ENCODE results near the gene NPEPL1.

Gene NPEPL1

DNA sequence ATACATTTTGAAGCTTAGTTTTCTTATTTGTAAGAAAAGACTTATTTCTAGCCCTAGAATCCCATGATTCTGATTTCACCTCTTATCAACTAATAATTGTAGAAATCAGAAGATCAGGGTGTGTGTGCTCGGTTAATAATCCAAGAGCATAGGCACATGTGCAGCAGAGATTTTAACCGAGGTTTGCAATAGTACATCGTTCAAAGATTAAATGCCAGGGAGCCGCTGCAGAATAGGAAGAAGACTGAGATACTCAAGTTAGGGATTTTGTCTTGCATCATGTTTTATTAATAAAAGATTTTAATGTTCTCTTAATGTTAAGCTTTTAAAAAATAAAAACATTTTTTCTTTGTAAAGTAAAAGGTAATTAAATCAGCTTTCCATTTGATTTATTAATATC lies 34.6 kb upstream of the NPEPL1 start:
- DNase-seq = no peak

DNA sequence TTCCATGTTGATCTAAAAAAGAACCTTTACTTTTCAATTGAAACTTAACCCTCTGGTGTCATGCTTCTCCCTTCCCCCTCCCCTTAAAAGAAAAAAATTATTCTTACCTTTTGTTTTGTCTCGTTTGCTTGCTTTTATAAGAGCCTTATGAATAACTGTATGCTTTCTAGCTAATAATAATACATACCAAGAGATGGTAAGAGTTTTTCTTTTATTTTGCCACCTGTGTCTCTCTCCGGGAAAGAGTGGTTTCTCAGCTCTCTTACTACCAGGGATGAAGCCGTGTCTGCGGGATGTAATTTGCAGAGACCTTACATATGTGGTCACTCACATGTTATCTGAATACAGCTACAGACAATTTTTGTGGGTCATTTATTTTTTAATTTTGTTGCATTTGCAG lies 33.8 kb upstream of the NPEPL1 start:
- no peak for DNase-seq

DNA sequence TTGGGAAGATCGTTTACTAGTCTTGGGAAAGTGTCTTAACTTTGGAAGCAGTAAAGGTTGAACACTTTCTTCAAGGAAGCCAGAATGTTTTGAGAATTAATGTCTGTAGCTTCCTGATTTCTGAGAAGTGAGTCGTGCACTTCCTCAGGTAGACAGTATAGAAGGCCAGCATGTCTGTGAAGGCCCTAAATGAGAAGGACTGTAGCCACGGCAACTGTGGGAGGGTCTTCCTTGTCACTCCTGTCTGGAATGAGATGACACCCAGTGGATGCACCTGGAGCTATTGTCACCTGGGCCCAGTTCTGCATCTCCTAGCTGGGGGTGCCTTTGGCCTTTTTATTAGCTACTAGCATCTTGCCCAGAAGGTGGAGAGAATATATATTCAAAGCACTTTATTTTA lies 32.8 kb upstream of the NPEPL1 start:
- DNase-seq = no peak

DNA sequence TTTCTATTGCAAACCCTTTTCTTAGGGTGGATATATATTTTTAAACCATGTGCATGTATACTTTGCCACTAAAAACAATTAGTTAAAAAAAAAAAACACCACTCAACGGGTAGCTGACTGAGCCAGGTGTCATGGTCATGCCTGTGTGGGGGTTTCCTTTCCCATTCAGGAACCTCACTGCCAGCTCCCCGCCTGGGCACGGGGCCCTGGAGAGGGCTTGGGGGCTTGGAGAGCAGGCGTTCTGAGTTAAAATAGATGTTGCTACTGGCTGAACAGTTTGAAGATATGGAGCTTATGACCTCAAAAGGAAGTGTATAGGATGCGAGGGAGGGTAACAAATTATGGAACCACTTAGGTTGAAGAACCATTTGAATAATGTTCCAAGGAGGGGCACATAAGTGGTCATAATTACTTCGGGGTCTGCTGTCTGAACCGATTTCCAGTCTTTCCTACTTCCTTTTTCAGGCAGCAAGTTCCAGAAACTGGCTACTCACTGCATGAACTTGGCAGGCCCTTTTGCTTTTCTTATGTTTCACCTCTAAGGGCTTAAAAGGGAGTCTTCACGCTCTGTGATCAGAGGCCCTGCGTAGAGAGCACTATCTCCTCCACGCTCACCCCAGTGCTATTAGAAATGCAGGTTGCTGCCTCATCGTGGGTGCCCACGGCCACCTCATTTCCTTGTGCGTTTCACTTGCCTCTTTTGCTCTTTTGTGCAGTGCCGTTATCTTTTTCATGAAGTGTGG lies 31.6 kb upstream of the NPEPL1 start:
- DNase-seq = peak; percentile 20

DNA sequence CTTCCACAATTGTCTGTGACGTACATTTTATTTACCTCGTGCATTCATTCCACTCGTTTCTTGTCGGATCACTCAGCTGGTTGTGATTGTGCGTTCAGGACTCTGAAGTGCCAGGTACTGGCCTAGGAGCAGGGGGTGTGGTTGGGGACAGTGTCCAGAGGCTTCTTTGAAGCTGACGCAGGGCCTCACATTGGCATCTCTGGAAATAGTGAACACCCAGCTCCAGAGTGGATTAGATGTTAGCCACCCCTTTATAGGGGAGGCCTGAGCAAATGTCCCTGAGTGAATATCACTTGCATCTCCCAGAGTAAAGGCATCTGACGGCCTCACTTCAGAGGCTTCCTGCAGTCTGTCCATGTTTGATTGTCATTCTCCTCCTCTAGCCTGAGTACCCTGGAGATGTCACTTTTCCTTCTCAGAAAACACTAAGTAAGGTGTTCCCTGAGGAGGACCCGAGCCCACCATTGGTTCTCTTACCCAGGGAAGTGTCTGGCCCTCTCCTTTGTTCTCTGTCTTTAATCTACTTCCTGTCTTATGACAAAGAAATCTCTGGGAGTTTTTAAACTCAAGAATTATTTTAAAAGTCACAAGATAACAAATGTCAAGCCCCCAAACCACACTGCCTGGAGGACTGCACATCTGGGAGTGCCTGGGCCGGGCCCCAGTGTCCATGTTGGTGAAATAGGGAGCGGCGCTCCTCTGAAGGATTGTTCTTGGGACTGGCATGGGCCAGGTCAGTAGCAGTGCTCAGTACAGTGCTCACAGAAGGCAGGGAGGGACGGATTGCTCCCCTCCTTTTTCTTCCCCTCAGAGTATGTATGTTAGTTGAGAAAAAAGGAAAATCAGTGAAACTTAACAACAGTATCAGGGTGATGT lies 30.8 kb upstream of the NPEPL1 start:
- no peak for DNase-seq

DNA sequence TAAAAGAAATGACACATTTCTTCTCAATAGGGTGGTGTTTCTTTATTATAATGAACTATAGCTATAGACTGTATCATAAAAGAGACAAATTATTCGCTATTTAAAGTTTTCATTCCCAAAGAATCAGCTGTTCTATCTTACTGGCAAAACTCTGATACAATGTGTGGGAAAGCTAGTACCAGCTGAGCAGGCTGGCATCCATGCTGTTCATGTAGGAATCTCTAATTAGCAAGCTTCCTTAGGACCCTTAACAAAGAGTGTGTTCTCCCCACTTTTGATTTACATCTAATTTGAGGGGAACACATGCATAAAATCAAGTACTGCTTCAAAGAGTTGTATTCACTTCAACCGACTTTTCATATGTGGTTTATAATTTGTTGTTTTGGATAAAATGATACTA lies 28.3 kb upstream of the NPEPL1 start:
- no peak for DNase-seq

DNA sequence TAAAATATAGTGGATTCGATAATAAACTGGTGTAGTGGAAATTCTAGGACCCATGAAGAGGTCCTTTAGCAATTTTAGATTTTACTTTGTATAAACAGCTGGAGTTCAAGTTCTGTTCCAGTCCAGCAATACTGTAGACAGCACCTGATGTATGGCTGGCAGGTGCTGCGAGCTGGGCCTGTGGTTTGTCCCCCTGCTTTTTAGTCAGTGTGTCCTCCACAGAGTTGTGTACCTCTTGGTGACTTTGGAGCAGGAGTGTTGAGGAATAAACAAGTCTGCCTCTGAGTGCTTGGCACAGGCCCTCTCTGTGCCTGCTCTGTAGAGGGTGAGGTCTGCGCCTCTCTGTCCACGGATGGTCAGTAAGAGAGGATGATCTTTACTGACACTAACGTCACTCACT lies 27.7 kb upstream of the NPEPL1 start:
- no peak for DNase-seq

DNA sequence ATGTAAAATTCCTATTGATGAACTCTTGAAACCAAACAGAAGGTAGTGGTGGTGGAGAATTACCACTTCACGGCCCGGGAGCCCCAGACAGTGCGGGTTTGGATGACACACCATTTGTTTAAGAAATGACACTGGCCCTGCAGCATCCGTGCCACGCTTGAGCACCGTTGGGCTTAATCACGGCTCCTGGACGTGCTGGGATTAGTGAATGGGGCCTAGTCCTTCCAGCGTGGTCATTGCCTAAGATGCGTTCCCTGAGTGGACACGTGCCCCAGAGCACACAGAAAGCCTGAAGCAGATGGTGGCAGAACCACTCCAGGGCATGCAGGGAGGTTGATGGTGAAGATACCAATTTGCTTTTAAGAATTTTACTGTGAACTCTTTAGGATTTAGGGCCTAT lies 27.0 kb upstream of the NPEPL1 start:
- DNase-seq = no peak

DNA sequence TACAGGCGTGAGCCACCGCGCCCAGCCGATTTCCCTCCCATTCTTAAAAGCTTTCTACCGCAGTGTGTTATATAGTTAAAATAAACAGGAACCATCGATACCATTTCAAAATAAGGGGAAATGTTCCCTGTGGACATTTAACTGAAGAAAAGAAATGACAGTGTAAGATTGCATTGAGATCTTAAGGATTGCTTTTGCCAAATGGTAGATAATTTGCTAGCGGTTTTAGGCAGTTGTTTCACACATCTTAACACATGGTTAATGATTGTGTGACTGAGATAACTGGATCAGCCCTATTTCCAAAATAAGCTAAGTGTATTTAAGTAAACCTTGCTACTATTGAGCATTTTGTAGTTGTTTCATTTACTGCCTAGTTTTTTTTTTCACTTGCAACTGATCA lies 25.9 kb upstream of the NPEPL1 start:
- DNase-seq = no peak

DNA sequence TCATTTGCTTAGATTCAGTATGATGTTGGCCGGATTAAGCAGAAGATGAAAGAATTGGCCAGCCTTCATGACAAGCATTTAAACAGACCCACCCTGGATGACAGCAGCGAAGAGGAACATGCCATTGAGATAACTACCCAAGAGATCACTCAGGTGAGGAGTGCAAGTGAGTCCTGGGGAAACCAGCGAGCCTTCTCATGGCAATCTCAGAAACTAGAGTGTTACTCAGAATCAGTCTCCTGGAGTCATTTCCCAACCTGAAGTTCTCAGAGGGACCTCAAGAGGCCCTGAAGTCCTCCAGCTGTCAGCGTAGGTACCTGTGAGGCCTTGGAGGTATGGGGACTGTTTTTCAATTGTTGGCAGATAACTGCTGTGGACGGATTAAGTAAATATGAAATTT lies 24.6 kb upstream of the NPEPL1 start:
- DNase-seq = no peak

DNA sequence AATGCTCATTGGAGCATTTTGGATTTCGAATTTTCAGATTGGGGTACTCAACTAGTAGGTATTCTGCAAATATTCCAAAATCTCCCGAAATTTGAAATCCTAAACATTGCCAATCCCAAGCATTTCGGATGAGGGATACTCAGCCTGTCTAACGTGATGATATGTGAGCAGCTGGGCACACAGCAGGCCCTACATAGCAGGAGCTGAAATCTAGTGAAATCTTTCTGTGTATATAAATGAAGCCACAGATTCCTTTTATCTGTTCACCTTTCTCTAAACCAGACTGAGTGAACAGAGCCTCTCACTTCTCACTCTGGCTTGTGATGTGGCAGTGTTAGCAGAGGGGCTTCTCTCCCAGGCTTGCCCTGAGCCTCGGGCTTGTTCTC lies 23.7 kb upstream of the NPEPL1 start:
- no peak for DNase-seq

DNA sequence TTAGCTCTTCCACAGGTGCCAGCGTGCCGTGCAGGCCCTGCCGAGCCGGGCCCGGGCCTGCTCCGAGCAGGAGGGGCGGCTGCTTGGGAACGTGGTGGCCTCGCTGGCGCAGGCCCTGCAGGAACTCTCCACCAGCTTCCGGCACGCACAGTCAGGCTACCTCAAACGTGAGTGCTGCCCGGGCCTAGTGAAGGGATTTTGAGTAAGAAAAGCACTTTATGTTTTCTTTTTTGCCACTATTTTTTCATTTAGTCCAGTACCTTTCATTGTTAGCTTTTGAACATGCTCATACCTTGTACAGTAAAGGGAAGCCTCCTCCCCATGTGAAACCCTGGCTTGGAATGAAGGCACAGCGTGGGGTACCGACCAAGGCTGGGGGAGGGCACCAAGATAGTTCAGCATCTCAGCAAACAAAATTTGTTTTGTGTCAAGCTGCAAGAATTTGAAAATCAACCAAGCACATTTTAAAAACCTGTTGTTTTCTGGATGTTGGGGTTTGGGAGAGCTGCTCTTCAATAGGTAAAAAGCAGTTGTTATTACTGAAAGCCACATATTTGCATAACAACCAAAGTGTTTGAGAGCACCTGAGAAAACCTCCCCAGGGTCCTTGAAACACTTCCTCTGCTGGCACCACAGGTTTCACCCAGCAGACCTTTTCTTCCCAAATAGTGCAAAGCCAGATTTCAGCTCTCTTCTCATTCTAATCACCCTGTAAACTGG lies 23.2 kb upstream of the NPEPL1 start:
- no peak for DNase-seq

DNA sequence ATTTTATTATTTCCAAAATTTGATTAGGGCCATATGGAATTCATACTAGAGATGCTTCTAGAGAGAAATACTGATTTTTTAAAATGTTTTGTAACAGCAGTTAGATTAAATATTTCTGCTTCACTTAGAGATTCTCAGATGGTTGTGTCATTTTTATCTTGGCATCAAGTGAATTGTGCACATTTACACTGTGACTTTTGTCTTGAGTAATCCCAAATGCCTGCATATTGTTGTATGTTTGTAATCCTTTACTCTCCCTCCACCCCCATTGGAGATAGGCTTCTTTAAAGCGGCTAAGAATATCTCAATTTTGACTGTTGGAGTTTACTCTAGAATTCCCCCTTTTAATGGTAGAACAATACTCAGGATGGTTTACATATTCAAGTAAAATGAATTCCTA lies 22.5 kb upstream of the NPEPL1 start:
- no peak for DNase-seq

DNA sequence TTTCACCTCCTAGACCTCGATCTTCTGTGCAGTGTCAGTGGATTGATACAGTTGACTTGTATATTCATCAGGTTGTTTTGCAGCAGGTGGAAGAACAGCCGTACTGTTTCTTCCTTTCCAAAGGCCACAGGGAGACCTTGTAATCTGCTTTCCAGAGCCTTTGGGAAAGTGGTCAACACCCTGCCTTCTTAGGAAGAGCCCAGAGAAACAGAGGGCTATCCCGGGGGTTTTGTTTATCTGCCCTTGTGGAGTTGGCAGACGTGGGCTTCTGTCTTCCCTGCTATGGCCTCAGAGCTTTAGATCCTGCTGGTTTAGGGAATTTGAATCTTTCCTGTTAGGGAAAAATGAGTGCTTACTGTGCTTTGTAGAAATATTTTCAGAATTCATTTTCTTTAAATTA lies 21.9 kb upstream of the NPEPL1 start:
- no peak for DNase-seq

DNA sequence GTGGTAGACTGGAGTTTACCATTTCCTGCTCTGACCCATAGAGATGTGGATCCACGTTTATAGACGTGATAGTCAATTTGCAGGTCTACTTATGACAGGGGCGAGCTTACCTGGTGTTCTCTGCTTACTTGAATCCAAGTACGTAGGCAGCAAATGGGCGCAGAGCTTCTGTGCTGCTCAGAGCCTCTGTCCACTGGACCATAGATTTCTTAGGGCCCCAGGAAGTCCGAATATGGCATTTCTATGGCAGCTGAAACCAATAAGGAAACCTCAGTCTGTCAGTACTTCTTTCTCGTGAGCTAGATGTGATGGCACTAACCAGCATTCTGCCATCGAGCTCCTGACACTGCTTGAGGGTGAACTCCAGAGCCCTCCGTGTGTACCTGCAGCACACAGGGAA lies 19.5 kb upstream of the NPEPL1 start:
- DNase-seq = no peak

DNA sequence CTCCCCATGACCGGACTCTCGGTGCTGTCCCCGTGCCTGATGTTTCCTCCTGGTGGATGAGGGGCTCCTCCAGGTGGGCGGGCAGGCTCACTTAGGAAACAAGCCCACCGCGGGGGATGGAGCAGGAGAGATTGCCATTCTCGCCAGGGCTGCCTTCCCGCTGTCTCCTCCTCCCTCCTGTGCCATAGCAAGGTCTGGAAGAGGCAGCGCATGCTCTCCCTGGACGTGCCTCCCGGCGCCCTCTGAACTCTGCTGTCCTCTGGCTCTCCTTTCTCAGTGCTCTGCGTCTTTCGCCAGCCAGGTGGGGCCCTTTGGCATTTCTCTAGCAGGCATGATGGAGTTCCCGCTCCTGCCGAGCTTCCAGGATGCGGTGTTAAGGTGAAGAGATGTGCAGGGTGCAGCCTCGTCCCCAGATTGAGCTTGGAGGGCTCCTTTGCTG lies 17.4 kb upstream of the NPEPL1 start:
- DNase-seq = no peak

DNA sequence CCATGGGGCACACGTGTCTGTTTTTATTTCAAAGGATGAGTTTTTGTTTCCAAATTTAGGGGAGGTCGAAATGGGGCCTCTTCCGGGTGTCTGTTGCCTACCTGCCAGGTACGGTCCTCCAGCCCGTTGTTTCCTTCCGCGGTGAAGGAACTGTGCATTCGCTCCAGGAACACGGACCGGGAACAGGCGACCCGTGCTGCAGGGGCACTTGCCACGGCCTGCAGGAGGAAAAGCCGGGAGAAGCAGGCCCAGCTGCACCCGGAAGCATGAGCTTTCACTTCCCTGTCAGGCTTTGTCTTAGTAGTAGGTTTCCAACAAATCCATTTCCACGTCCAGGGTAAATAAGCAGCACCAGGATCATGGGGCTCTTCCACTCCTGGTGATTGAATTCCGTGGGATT lies 17.0 kb upstream of the NPEPL1 start:
- no peak for DNase-seq

DNA sequence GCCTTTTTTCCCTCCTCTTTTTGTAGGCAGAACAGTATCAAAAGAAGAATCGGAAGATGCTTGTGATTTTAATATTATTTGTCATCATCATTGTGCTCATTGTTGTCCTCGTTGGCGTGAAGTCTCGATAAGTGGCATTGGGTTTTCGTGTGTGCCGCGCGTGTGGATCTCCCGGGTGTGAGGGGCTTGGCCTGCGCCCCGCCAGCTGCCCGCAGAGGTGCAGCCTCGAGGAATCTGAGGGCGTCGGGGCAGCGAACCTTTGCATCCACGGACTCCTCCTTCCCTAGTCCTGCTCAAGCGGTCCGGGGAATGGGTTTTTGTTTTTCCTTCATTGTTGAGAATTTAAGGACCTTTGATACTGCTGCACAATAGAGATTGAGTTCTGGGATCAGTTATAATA lies 16.4 kb upstream of the NPEPL1 start:
- no peak for DNase-seq

DNA sequence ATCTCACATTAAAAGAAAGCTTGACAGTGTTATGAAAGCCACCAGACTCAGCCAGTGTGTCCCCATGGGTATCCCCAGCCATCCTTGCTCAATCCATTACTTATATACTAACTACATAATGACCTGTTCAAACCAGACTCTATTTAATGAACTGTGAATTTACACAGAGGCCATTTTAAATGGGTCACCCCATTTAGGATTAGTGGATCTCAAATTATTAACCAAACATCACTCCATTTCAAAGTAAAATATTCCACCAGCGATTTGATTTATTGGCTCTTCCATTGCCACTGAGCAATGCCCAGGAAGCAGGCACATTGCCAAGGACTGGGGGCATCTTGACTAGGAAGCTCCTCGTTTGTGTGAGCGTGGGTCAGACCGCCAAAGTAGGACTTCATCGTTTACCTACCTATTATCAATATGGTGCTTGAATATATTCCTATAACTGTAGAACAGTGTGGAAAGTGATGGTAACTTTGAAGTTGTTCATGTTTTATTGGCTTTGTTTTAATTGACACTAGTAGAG lies 15.5 kb upstream of the NPEPL1 start:
- no peak for DNase-seq

DNA sequence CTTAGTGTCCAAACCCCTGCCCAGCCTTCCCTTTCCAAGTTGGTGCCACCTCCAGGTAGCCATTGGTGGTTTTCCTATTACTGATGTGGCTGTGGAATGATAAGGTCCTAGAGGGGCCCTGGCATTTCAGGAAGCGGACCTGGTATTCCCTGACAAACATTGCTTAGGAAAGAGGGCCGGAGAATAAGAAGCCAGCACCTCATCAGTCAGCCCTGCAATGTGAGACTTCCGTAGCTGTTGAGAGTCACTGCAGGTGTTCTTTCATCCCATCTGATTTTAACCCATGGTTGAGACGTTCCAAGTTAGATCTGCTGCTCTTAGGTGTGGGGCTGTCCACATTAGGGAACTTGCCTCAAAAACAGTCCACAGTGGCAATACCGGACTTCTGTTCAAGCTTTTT lies 14.8 kb upstream of the NPEPL1 start:
- no peak for DNase-seq

DNA sequence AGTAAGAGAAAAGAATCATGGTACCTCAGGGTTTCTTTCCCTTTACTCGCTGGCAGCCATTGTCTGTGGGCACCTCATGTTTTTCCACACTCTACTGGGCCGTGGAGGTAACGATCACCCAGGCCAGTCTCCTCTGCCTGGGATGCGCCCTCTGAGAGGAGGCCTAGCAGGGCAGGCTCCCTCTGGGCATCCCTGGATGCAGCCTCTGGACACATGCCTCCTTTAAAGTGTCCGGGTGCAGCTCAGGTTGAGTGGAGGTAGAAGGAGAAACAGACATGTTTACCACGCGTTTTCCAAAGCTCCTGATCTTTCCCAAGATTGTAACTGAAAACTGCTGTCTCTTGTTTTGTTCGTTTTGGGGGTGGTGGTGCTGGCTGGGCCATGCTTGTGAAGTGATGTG lies 13.8 kb upstream of the NPEPL1 start:
- DNase-seq = no peak

DNA sequence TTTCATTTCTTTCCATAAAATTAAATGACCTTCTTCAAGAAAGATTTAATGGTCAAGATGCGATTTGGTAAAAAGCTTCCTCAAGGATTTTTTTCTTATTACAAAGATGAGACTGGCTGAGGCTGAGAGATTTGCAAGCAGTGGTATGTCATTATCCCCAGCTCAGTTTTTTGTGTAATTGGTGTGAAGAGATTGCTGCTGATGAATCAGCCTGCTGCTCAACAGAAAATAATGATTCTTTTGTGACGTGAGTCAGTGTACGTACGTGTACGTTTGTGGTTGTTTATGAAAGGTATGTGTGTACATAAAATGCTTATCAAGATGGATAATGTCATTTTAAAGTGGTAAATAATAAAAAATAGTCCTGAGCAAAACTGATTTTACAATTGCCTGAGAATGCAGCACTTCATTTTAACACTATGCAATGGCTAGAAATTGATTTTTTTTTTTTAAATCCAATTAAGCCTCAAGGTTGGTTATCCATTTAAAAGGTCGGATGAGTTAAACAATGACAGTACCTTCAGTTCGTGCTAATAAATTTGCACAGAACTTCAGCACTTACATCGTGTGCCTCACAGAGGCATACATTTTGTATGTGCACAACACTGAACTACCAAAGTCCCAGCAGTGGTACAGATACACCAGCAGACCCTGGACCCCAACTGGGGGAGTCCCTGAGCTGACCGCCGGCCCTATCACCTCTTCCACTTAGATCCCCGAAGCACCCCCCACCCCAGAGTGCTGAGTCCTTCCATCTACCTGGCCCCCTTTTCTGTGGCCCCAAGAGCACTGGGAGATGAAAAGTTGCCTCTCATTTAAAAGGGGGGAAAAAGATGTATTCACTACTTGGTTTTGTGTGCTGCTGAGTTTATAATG lies 9.7 kb upstream of the NPEPL1 start:
- DNase-seq = no peak

DNA sequence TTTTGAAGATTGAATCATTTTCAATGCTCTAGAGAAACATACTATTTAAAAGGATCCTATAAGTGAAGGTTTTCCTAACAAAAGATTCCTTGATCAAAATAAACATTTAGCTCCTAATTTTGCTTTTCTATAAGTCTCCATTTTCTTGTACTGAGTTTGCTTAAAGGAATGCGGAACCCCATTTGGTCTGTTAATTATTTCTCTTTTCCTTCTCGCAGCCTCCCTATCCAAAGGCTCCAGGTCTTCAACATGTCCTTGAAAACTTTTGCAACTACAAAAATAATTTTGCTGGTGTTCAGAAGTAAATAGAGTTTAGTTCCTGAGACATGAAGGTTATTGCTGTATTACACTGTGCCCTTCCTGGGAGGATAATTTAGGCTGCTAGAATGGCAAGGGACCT lies 8.3 kb upstream of the NPEPL1 start:
- DNase-seq = no peak
